ENCODE results near the gene TPTE. TPM values are rescaled to one million over a fixed set of nuclear protein-coding genes. Genes with fewer than 3 reads are reported as not detected.
"Not testable (repeated sequence)": the region's sequence is repeated elsewhere in the genome, so short reads cannot be mapped to it uniquely, and the experiment has no call there.

Gene TPTE
- polyA plus RNA-seq, 2 donors, result 0.01 TPM; not detected in 1

GRCh38 chr21:10639746-10640145 is 118.4 kb downstream of the TPTE start:
- H3K9me3 ChIP-seq (ENCODE audit: control insufficient read depth in 2 of 2, insufficient read depth in 1 of 2, low read depth in 1 of 2, low read length in 1 of 2), result peaks cover 13 to 16% of the 10 kb centered on the region in 2 donors
- H3K36me3 ChIP-seq (ENCODE audit: control insufficient read depth in 2 of 2, insufficient read depth in 2 of 2, low read length in 1 of 2); H3K4me3 ChIP-seq (ENCODE audit: low read depth in 1 of 2, low read length in 2 of 2); H3K27me3 ChIP-seq (ENCODE audit: control insufficient read depth in 1 of 2, insufficient read depth in 2 of 2, low read length in 2 of 2); H3K4me1 ChIP-seq (ENCODE audit: control insufficient read depth in 2 of 2, insufficient read depth in 2 of 2, low read length in 1 of 2); H3K27ac ChIP-seq (ENCODE audit: low read depth in 2 of 2, low read length in 1 of 2): not testable (repeated sequence)

GRCh38 chr21:10640446-10640845 is 119.1 kb downstream of the TPTE start:
- Histone ChIP-seq H3K4me1 (ENCODE audit: control insufficient read depth in 2 of 2, insufficient read depth in 2 of 2, low read length in 1 of 2) (no peaks in the 10 kb centered on the region), H3K4me3 (ENCODE audit: low read depth in 1 of 2, low read length in 2 of 2) (no peak overlapping the region), H3K27me3 (ENCODE audit: control insufficient read depth in 1 of 2, insufficient read depth in 2 of 2, low read length in 2 of 2) (no peaks in the 10 kb centered on the region), H3K27ac (ENCODE audit: low read depth in 2 of 2, low read length in 1 of 2) (no peak overlapping the region), H3K9me3 (ENCODE audit: control insufficient read depth in 2 of 2, insufficient read depth in 1 of 2, low read depth in 1 of 2, low read length in 1 of 2) (peaks cover 13 to 16% of the 10 kb centered on the region in 2 donors), H3K36me3 (ENCODE audit: control insufficient read depth in 2 of 2, insufficient read depth in 2 of 2, low read length in 1 of 2) (no peaks in the 10 kb centered on the region)
- WGBS, 2 donors, result 41 to 48% methylated on average over 4 of the region's 4 CpGs

- Histone ChIP-seq H3K27me3 (ENCODE audit: control insufficient read depth in 1 of 2, insufficient read depth in 2 of 2, low read length in 2 of 2) (no peaks in the 10 kb centered on the region), H3K9me3 (ENCODE audit: control insufficient read depth in 2 of 2, insufficient read depth in 1 of 2, low read depth in 1 of 2, low read length in 1 of 2) (peaks cover 13 to 20% of the 10 kb centered on the region in 2 donors), H3K4me1 (ENCODE audit: control insufficient read depth in 2 of 2, insufficient read depth in 2 of 2, low read length in 1 of 2) (no peaks in the 10 kb centered on the region), H3K36me3 (ENCODE audit: control insufficient read depth in 2 of 2, insufficient read depth in 2 of 2, low read length in 1 of 2) (no peaks in the 10 kb centered on the region), H3K27ac (ENCODE audit: low read depth in 2 of 2, low read length in 1 of 2) (no peak overlapping the region), H3K4me3 (ENCODE audit: low read depth in 1 of 2, low read length in 2 of 2) (no peak overlapping the region)
- 54 to 63% methylated on average over 1 of the region's 1 CpG for WGBS, 2 donors
These were observed 119.7 kb downstream of the TPTE start for GRCh38 chr21:10641107-10641506.

- not testable (repeated sequence) for H3K27ac ChIP-seq (ENCODE audit: low read depth in 2 of 2, low read length in 1 of 2); H3K4me1 ChIP-seq (ENCODE audit: control insufficient read depth in 2 of 2, insufficient read depth in 2 of 2, low read length in 1 of 2); H3K27me3 ChIP-seq (ENCODE audit: control insufficient read depth in 1 of 2, insufficient read depth in 2 of 2, low read length in 2 of 2); H3K36me3 ChIP-seq (ENCODE audit: control insufficient read depth in 2 of 2, insufficient read depth in 2 of 2, low read length in 1 of 2); H3K4me3 ChIP-seq (ENCODE audit: low read depth in 1 of 2, low read length in 2 of 2)
- 37 to 38% methylated on average over 4 of the region's 5 CpGs for whole genome bisulfite sequencing, 2 donors
- peaks cover 15 to 16% of the 10 kb centered on the region in 2 donors for H3K9me3 ChIP-seq (ENCODE audit: control insufficient read depth in 2 of 2, insufficient read depth in 1 of 2, low read depth in 1 of 2, low read length in 1 of 2)
These were observed 124.3 kb downstream of the TPTE start for GRCh38 chr21:10645667-10646066.

- WGBS, 2 donors, result 50 to 54% methylated on average over 4 of the region's 4 CpGs
- H3K27me3 ChIP-seq (ENCODE audit: control insufficient read depth in 1 of 2, insufficient read depth in 2 of 2, low read length in 2 of 2); H3K36me3 ChIP-seq (ENCODE audit: control insufficient read depth in 2 of 2, insufficient read depth in 2 of 2, low read length in 1 of 2); H3K27ac ChIP-seq (ENCODE audit: low read depth in 2 of 2, low read length in 1 of 2); H3K4me1 ChIP-seq (ENCODE audit: control insufficient read depth in 2 of 2, insufficient read depth in 2 of 2, low read length in 1 of 2); H3K4me3 ChIP-seq (ENCODE audit: low read depth in 1 of 2, low read length in 2 of 2): not testable (repeated sequence)
- peaks cover 10 to 16% of the 10 kb centered on the region in 2 donors for H3K9me3 ChIP-seq (ENCODE audit: control insufficient read depth in 2 of 2, insufficient read depth in 1 of 2, low read depth in 1 of 2, low read length in 1 of 2)
These were observed 128.2 kb downstream of the TPTE start for GRCh38 chr21:10649350-10650149.

- H3K9me3 ChIP-seq (ENCODE audit: control insufficient read depth in 2 of 2, insufficient read depth in 1 of 2, low read depth in 1 of 2, low read length in 1 of 2), result peaks cover 10 to 16% of the 10 kb centered on the region in 2 donors
- 24 to 28% methylated on average over 2 of the region's 2 CpGs for WGBS, 2 donors
- H3K4me3 ChIP-seq (ENCODE audit: low read depth in 1 of 2, low read length in 2 of 2), result not testable (repeated sequence)
These were observed 128.9 kb downstream of the TPTE start for GRCh38 chr21:10650297-10650696.

More at GRCh38 chr21:10650297-10650696, 128.9 kb downstream of the TPTE start:
- not testable (repeated sequence) for H3K27ac ChIP-seq (ENCODE audit: low read depth in 2 of 2, low read length in 1 of 2); H3K27me3 ChIP-seq (ENCODE audit: control insufficient read depth in 1 of 2, insufficient read depth in 2 of 2, low read length in 2 of 2); H3K36me3 ChIP-seq (ENCODE audit: control insufficient read depth in 2 of 2, insufficient read depth in 2 of 2, low read length in 1 of 2); H3K4me1 ChIP-seq (ENCODE audit: control insufficient read depth in 2 of 2, insufficient read depth in 2 of 2, low read length in 1 of 2)

Data from esophagus (tissue), 2 donors.